H1 (cell line): ENCODE measurements around the gene LDLRAD3.

Source experiments
- ATF2 ChIP-seq: IDR thresholded peaks from 2 replicates; pipeline ENCODE4 v1.6.1; 2012; ENCODE audit warnings: low read length, inconsistent platforms
- CBX5 ChIP-seq: fragments of 300-800, 300-1000 bp; sonication (generic); IDR thresholded peaks from 2 replicates; pipeline ENCODE4 v1.7.1; 2016; ENCODE audit warnings: antibody characterized with exemption, low read length, low read depth
- CBX8 ChIP-seq: fragments of 300-800, 300-1000 bp; sonication (generic); IDR thresholded peaks from 2 replicates; pipeline ENCODE4 v1.7.1; 2016; ENCODE audit warnings: low read depth, low read length, borderline replicate concordance
- CEBPB ChIP-seq: IDR thresholded peaks from 2 replicates; pipeline ENCODE4 v1.6.1; 2012; ENCODE audit warnings: low read depth, low read length
- CTCF ChIP-seq, 3 experiments: IDR thresholded peaks; 1 replicate in 2 of 3; 2 replicates in 1 of 3; pipeline versions ENCODE4 v1.5.1 to v1.6.1; 2011; ENCODE audit warnings: low read length in 3 of 3, mild to moderate bottlenecking in 3 of 3, inconsistent platforms in 2 of 3, low read depth in 1 of 3, moderate library complexity in 1 of 3; ENCODE audit not compliant: insufficient read depth in 1 of 3; ENCODE audit errors: control extremely low read depth in 1 of 3
- E2F6 ChIP-seq: IDR thresholded peaks from 2 replicates; pipeline ENCODE4 v1.6.1; 2012; ENCODE audit warnings: inconsistent platforms
- EP300 ChIP-seq, 2 experiments: IDR thresholded peaks; 1 replicate in 1 of 2; 2 replicates in 1 of 2; pipeline ENCODE4 v1.6.1; 2011 to 2012; ENCODE audit warnings: low read depth in 2 of 2, low read length in 2 of 2, mild to moderate bottlenecking in 2 of 2, borderline replicate concordance in 1 of 2, inconsistent platforms in 1 of 2, moderate library complexity in 1 of 2
- POLR2A ChIP-seq, 2 experiments: IDR thresholded peaks; 1 replicate in 1 of 2; 2 replicates in 1 of 2; pipeline ENCODE4 v1.6.1; 2011; ENCODE audit warnings: low read depth in 2 of 2, low read length in 2 of 2, mild to moderate bottlenecking in 2 of 2; ENCODE audit errors: control extremely low read depth in 1 of 2
- POLR2AphosphoS5 ChIP-seq: IDR thresholded peaks from 2 replicates; pipeline ENCODE4 v1.6.1; 2011; ENCODE audit warnings: low read depth, low read length
- USF2 ChIP-seq: IDR thresholded peaks from 2 replicates; pipeline ENCODE4 v1.6.1; 2011; ENCODE audit warnings: low read length, improper control_type of control experiment
- ZNF274 ChIP-seq: IDR thresholded peaks from 2 replicates; pipeline ENCODE4 v1.7.0; 2012; ENCODE audit warnings: low read length, borderline replicate concordance; ENCODE audit errors: extremely low read depth

- TF ChIP-seq POLR2A (IDR thresholded peaks at IDR 0.05; ENCODE audit: control extremely low read depth in 1 of 2, low read depth in 2 of 2, low read length in 2 of 2) (no peak), CTCF (IDR thresholded peaks at IDR 0.05; ENCODE audit: control extremely low read depth in 1 of 3, insufficient read depth in 1 of 3, low read depth in 1 of 3, low read length in 3 of 3) (no peak), USF2 (no peak), CEBPB (no peak), EP300 (IDR thresholded peaks at IDR 0.05; ENCODE audit: borderline replicate concordance in 1 of 2, low read depth in 2 of 2, low read length in 2 of 2) (no peak), E2F6 (no peak), ZNF274 (no peak), CBX8 (no peak), POLR2AphosphoS5 (no peak), ATF2 (no peak), CBX5 (no peak)
These were observed 71.9 kb downstream of the LDLRAD3 start for GRCh38 chr11:36015799-36016198.
